B cell (primary cell): ENCODE data around the gene AOC3. TPM values are rescaled to one million over a fixed set of nuclear protein-coding genes. Genes with fewer than 3 reads are reported as not detected.

Source experiments
- ATAC-seq: fragments of 200-7000 bp; cut with Tn5 transposase; one replicate; pipeline ENCODE4 v1.10.0; 2021; ENCODE audit warnings: low read depth, mild to moderate bottlenecking, moderate number of reproducible peaks, moderate library complexity
- CTCF ChIA-PET: fragments of 350-600 bp; sonication (Branson Sonifier 250); formaldehyde crosslinking; loops from one replicate; lab custom pipeline; 2021; ENCODE audit warnings: antibody characterized with exemption, inconsistent platforms; lab: Charles Lee
- POLR2A ChIA-PET: fragments of 350-600 bp; sonication (Branson Sonifier 250); formaldehyde crosslinking; loops from one replicate; lab custom pipeline; 2021; ENCODE audit warnings: antibody characterized with exemption; lab: Charles Lee
- DNase-seq: peaks from one replicate; pipeline ENCODE4 v3.0.0; 2013
- H2AFZ ChIP-seq: 2 replicates; pipeline ENCODE4 v1.6.1; 2012; ENCODE audit warnings: mild to moderate bottlenecking, low read depth, low read length; ENCODE audit not compliant: insufficient read depth, poor library complexity, severe bottlenecking
- H3K27ac ChIP-seq, 2 donors: 1 replicate in 1 of 2; 2 replicates in 1 of 2; pipeline ENCODE4 v1.5.1; 2012 to 2013; ENCODE audit warnings: low read length in 2 of 2, mild to moderate bottlenecking in 2 of 2, moderate library complexity in 1 of 2
- H3K27me3 ChIP-seq, 4 experiments: fragments of 200-600 bp in 1 of 4; sonication (generic) in 1 of 4; replicated peaks in 1 of 4; 1 replicate in 2 of 4; 2 replicates in 2 of 4; pipeline versions ENCODE4 v1.6.1 to v1.7.0; 2013 to 2016; ENCODE audit warnings: low read length in 3 of 4, mild to moderate bottlenecking in 2 of 4, mixed read lengths in 1 of 4, moderate library complexity in 1 of 4; ENCODE audit not compliant: insufficient read depth in 4 of 4, control insufficient read depth in 3 of 4; ENCODE audit errors: control extremely low read depth in 1 of 4
- H3K36me3 ChIP-seq, 2 experiments: replicated peaks in 1 of 2; 1 replicate in 1 of 2; 2 replicates in 1 of 2; pipeline versions ENCODE4 v1.6.1 to v1.7.1; 2013; ENCODE audit warnings: low read length in 1 of 2; ENCODE audit not compliant: insufficient read depth in 2 of 2, control insufficient read depth in 1 of 2; ENCODE audit errors: control extremely low read depth in 1 of 2, extremely low read depth in 1 of 2
- H3K4me1 ChIP-seq, 2 donors: fragments of 200-600 bp in 1 of 2; sonication (generic) in 1 of 2; 1 replicate in 1 of 2; 2 replicates in 1 of 2; pipeline versions ENCODE4 v1.5.1 to v1.6.1; 2013 to 2017; ENCODE audit warnings: low read length in 2 of 2; ENCODE audit not compliant: control insufficient read depth in 2 of 2, insufficient read depth in 2 of 2
- H3K4me2 ChIP-seq: replicated peaks from 2 replicates; pipeline ENCODE3; 2012; ENCODE audit warnings: mild to moderate bottlenecking, low read depth, low read length; ENCODE audit not compliant: poor library complexity, severe bottlenecking
- H3K4me3 ChIP-seq, 5 experiments: fragments of 200-600 bp in 1 of 5; sonication (generic) in 1 of 5; 1 replicate in 3 of 5; 2 replicates in 2 of 5; pipeline versions ENCODE4 v1.5.1 to v1.7.0; 2011 to 2016; ENCODE audit warnings: low read length in 4 of 5, mild to moderate bottlenecking in 4 of 5, low read depth in 2 of 5, control low read depth in 1 of 5, moderate library complexity in 1 of 5; ENCODE audit not compliant: insufficient read depth in 1 of 5; ENCODE audit errors: control extremely low read depth in 1 of 5, extremely low read depth in 1 of 5
- H3K79me2 ChIP-seq: fragments of 200-600 bp; sonication (generic); one replicate; pipeline ENCODE4 v1.6.0; 2016; ENCODE audit warnings: low read length; ENCODE audit not compliant: control insufficient read depth, insufficient read depth
- H3K9ac ChIP-seq: fragments of 200-600 bp; sonication (generic); 2 replicates; pipeline ENCODE4 v1.6.1; 2017; ENCODE audit warnings: mild to moderate bottlenecking, low read length, moderate library complexity
- H3K9me3 ChIP-seq, 3 donors: one replicate each; pipeline versions ENCODE4 v1.6.1 to v1.7.1; 2013; ENCODE audit warnings: low read length in 2 of 3; ENCODE audit not compliant: control insufficient read depth in 2 of 3, insufficient read depth in 1 of 3; ENCODE audit errors: control extremely low read depth in 1 of 3
- H4K20me1 ChIP-seq: 2 replicates; pipeline ENCODE4 v1.6.0; 2012; ENCODE audit warnings: mild to moderate bottlenecking, low read length; ENCODE audit not compliant: insufficient read depth, control insufficient read depth, poor library complexity, severe bottlenecking
- H3K27ac Mint-ChIP-seq: one replicate; pipeline ENCODE4 v1.8.0; 2021; ENCODE audit warnings: mixed read lengths
- H3K27me3 Mint-ChIP-seq: one replicate; pipeline ENCODE4 v1.8.0; 2021; ENCODE audit warnings: mixed read lengths
- H3K4me1 Mint-ChIP-seq: one replicate; pipeline ENCODE4 v1.8.0; 2021; ENCODE audit warnings: mixed read lengths
- H3K4me3 Mint-ChIP-seq: one replicate; pipeline ENCODE4 v1.8.0; 2021; ENCODE audit warnings: mixed read lengths
- H3K9me3 Mint-ChIP-seq: one replicate; pipeline ENCODE4 v1.8.0; 2022; ENCODE audit warnings: mixed read lengths; ENCODE audit not compliant: insufficient read depth
- EZH2 ChIP-seq: IDR thresholded peaks from 2 replicates; pipeline ENCODE4 v1.6.1; 2012; ENCODE audit warnings: borderline replicate concordance, low read depth, mild to moderate bottlenecking, moderate library complexity, low read length; ENCODE audit not compliant: insufficient read depth, poor library complexity, severe bottlenecking
- WGBS: methylation state at CpG from one replicate; pipeline ENCODE4 v1.1.5; 2013; ENCODE audit warnings: missing lambda C conversion rate; ENCODE audit not compliant: insufficient coverage; 5-methylcytosine and 5-hydroxymethylcytosine counted together
- intact Hi-C: fragments of 100-400 bp; cut with micrococcal nuclease; formaldehyde crosslinking; loops from one replicate; pipeline ENCODE4 v1.10.0; 2022
- polyA plus RNA-seq: library from polyadenylated mRNA; depleted of rRNA; stranded (reverse); fragments of >200 nt; gene quantifications from 2 replicates; pipeline ENCODE4 v1.2.3, GENCODE V29; 2012
- total RNA-seq, 2 donors: library from RNA; stranded (reverse); fragments of 120-200 nt in 1 of 2; gene quantifications; 1 replicate in 1 of 2; 2 replicates in 1 of 2; pipeline versions ENCODE4 v1.2.3 to v1.2.4, GENCODE V29; 2013 to 2022
- TF ChIP-seq, protein P1 (sequence below): fragments of 200-600 bp; IDR thresholded peaks from one replicate; pipeline ENCODE4 v1.8.0; 2022; ENCODE audit warnings: antibody characterized with exemption, mild to moderate bottlenecking

Gene AOC3
- total and polyA plus RNA-seq, 2 donors (not counting 1 experiment from before 2014, with no cell fraction given) = 1.2 to 1.5 TPM

DNA sequence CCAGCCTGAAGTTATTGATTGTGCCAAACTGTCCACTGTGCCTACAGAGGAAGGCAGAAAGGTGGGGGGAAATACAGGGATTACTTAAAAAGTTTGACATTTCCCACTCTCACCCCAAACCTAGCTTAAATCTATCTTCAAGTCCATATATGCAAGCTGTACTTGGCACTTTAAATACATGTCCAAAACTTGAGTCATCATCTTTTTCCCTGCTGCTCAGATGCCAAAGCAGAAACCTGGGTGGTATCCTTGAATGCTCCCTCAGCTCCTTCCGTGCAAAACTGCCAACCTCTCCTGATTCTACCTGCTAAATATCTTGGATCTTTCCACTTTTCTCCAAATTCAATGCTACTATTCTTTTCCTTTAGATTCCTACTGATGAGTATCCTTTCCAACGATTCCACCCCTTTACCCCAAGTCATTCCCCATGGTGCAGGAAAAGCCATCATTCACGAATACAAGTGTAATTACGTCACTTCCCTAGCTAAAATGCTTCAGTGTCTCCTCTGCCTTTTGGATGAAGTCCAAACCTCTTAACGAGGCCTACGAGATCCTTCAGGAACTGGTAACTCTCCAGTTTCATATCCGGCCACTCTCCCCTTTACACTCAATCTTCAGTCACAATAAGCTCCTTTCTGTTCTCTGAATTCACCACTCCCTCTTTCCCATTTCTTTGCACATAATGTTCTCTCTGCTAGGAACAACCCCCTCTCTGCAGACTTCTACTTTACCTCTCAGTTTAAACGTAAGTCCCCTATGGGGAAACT lies 36.2 kb upstream of the AOC3 start:
- Mint-ChIP-seq H3K27ac (no peak overlapping the region), H3K9me3 (no peaks in the 10 kb centered on the region), H3K4me1 (peaks cover 2% of the 10 kb centered on the region), H3K4me3 (no peak overlapping the region), H3K27me3 (no peaks in the 10 kb centered on the region)
- POLR2A ChIA-PET = interaction anchor here (0.6 kb wide), 1 partner anchor 48 kb away, joined by 4 read pairs; no protein-coding TSS in a partner anchor
- 98% methylated on average over 8 of the region's 8 CpGs for WGBS
- Histone ChIP-seq H3K27ac (no peak overlapping the region), H3K27me3 (no peaks in the 10 kb centered on the region), H3K4me2 (no peak overlapping the region), H3K9me3 (no peaks in the 10 kb centered on the region), H3K9ac (no peak overlapping the region), H3K36me3 (peaks cover 7 to 72% of the 10 kb centered on the region in 2 experiments), H2AFZ (no peak overlapping the region), H3K79me2 (peaks cover 14% of the 10 kb centered on the region), H3K4me1 (no peaks in the 10 kb centered on the region), H4K20me1 (peaks cover 5% of the 10 kb centered on the region), H3K4me3 (no peak overlapping the region)
- no peak for DNase-seq
- intact Hi-C loops = no loop called here
- TF ChIP-seq EZH2 = no peak
- TF ChIP-seq, protein P1, sequence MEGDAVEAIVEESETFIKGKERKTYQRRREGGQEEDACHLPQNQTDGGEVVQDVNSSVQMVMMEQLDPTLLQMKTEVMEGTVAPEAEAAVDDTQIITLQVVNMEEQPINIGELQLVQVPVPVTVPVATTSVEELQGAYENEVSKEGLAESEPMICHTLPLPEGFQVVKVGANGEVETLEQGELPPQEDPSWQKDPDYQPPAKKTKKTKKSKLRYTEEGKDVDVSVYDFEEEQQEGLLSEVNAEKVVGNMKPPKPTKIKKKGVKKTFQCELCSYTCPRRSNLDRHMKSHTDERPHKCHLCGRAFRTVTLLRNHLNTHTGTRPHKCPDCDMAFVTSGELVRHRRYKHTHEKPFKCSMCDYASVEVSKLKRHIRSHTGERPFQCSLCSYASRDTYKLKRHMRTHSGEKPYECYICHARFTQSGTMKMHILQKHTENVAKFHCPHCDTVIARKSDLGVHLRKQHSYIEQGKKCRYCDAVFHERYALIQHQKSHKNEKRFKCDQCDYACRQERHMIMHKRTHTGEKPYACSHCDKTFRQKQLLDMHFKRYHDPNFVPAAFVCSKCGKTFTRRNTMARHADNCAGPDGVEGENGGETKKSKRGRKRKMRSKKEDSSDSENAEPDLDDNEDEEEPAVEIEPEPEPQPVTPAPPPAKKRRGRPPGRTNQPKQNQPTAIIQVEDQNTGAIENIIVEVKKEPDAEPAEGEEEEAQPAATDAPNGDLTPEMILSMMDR = no peak
- CTCF ChIA-PET = interaction anchor here (0.6 to 1.7 kb wide), 2 partner anchors 9 to 24 kb away, joined by 3 to 9 read pairs; partner anchors contain the start of gene BECN1
- ATAC-seq = no peak

DNA sequence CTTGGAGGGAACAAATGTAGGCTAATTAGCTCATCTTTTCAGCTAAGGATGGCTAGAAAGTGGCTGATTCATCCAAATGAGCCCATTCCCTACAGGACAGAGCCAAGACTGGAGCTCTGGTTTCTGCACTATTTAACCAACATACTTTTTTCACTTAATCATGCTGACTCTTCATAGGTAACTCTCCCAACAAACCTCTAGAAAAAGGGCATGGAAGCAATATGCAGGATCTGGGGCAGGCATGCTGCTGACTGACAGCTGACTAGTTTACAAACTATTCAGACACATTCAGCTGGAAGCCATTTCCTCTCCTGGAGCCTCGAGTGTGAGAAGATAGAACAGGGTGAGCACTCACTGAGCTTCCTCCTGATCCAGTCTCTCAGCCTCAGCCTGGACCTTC lies 33.1 kb upstream of the AOC3 start:
- no peak overlapping the region for H3K27ac ChIP-seq
- H3K4me3 ChIP-seq = no peak overlapping the region
- Mint-ChIP-seq H3K27ac (no peak overlapping the region), H3K4me3 (no peak overlapping the region), H3K27me3 (no peaks in the 10 kb centered on the region), H3K4me1 (peaks cover 11% of the 10 kb centered on the region), H3K9me3 (no peaks in the 10 kb centered on the region)
- ChIA-PET POLR2A (interaction anchor here (0.5 kb wide), 1 partner anchor 221 kb away, joined by 3 read pairs; no protein-coding TSS in a partner anchor), CTCF (interaction anchor here (0.8 to 1.1 kb wide), 2 partner anchors 10 to 26 kb away, joined by 3 read pairs; no protein-coding TSS in a partner anchor)
- TF ChIP-seq, protein P1 = no peak
- no peak for TF ChIP-seq EZH2
- no peaks in the 10 kb centered on the region for H3K9me3 ChIP-seq
- WGBS = 100% methylated on average over 1 of the region's 1 CpG
- H3K36me3 ChIP-seq = peaks cover 6 to 71% of the 10 kb centered on the region in 2 experiments
- peaks cover 35% of the 10 kb centered on the region for H3K79me2 ChIP-seq
- H3K9ac ChIP-seq = no peak overlapping the region
- no peak for ATAC-seq
- no peak overlapping the region for H3K4me2 ChIP-seq
- no peak for DNase-seq
- H2AFZ ChIP-seq = no peak overlapping the region
- peaks cover 10% of the 10 kb centered on the region for H4K20me1 ChIP-seq
- intact Hi-C loops = no loop called here
- H3K4me1 ChIP-seq = peaks cover 0 to 2% of the 10 kb centered on the region in 2 donors
- no peaks in the 10 kb centered on the region for H3K27me3 ChIP-seq
